Inflammatory macrophage treated with lipopolysaccharide for 1 hour (primary cell): ENCODE measurements around the gene SLC1A2.

Source experiments
- DNase-seq, 2 donors: peaks; one replicate each; pipeline ENCODE4 v3.0.0-alpha.2; 2020 to 2022

Gene SLC1A2

DNA sequence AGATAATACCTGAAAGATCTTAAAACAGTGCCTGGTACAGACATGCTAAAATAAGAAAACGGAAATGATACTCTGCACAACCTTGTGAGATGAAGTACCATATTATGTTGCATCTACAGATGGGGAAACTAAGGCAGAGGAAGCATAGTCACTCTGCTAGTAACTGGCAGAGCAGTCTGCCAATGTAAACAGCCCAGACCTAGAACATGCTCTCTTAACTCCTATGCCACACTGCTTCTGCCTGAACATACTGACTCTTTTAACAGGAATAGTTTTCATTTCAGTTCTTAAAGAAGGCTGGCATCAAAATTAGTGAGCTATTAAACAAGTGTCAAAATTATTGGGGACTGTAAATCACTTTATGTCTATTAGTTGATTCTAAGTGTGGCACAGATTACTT, 180.5 kb downstream of the SLC1A2 start:
- DNase-seq, result no peak

DNA sequence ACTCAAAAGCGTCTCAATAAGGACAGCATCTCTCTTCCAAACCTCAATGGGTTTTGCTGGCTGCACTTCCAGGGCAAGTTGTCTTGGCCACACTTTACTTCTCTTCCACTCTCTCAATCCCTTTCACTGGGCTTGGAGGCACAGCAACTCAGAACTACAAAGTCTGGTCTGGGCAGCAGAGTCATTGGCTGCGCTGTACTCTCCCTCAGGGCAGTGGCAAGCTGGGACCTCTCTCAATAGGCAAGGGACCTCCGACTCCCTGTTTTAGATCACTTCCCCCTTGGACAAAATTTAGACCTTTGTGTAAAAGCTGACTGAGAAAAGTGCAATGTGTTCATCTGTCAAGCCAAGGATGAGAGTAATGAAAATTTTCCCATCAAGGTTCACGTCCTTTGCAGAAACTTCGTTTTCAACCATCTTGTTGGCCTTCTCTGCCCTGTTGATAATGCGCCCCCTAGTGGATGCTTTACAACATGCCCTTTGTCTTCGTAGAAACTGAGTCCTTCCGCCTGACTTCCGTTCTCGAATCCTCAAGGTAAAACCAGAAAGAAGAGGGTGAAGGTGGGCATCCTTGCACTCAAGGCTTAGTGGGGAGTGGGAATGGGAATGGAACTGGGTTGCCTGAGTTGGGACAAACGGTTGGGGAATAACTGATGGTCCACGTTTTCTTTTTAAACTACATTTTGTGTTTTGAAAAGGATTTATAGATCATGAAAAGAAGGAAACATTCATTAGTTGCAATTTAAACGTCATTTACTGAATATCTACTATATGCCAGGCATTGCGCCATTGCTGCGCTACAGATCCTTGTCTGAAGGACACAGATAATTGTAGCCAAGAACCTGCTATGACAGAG, 181.3 kb downstream of the SLC1A2 start:
- DNase-seq, result peak; percentile 44 to 71

DNA sequence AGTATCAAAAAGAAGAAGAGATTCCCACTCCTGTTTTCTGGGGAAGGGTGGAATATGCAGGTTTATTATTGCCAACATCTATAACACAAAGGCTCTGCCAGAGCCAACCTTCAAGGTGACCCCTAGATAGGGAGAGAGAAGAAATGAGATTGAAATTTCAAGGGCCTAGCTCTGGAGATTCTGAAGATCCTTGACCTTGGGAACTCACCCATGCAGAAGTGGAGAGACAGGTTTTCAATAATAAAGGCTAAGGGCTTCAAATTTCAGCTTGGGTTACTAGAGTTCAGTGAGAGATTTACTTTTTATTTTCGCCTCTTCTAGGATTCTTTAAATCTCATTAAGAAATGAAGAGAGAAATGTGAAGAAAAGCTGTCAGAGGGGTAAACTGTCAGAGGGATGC, 182.0 kb downstream of the SLC1A2 start:
- DNase-seq, result peak; percentile 12 to 32

DNA sequence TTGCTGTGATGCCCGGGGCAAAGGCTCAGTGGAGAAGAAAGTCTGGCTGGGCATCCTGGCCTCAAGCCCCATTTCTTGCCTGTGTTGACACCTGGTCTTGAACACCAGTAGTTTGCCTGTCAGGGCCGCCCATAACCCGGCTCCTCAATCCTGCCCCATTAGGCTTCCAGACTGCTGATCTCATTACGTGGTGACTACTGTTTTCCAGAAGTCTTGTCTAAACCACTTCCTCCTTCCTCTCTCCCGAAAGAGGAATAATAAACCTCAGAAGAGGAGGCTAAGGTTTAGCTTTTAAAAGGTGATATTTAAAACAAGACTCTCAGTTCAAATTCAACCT, 182.7 kb downstream of the SLC1A2 start:
- peak; percentile 80 to 85 for DNase-seq

DNA sequence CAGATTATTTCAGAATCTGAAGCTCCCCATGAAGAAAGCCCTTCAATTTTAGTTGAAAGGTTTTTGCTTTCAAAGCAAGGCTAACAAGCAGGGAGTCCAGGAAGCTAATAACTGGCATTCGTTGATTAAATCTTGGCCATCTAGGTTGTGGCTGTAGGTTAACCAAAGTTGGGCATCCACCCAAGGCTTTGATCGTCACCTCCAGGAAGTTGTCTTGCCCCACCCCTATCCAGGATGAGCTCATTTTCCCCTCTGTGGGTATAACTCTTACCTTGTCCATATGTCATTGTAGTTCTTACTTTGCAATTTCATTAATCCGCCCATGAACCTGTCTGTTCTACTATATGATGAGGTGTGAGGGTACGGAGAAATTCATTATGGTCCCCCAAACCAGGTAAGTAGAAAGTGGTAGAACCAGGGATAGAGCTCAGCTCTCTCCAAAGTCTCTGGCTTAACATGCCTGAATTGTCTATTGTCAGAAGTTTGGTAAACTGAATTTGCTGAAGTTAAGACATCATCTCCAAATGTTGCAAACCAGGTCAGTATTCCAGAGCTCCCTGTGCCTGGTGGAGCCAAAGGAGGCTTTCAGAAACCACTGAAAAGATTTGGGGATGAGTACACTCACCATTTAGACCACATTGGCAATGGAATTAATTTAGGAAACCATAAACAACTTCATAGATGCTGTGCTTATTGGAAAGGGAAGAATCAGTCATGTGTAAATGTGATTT, 183.3 kb downstream of the SLC1A2 start:
- peak; percentile 53 to 60 for DNase-seq

DNA sequence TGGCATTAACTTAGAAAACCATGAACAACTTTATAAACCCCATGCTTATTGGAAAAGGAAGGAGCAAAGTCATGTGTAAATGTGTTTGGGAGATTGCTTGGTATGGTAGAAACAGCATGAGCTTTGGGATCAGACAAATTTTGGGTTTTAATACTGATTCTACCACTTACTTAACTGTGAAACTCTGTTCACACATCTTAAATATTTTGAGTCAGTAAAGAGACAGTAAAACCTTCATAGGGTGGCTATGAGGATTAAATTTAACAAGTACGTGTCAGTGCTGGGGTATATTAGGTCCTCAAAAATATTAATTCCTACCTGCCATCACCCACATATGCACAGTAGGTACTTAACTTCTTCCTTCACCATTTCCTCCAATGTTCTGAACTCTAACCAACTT, 183.9 kb downstream of the SLC1A2 start:
- no peak for DNase-seq

DNA sequence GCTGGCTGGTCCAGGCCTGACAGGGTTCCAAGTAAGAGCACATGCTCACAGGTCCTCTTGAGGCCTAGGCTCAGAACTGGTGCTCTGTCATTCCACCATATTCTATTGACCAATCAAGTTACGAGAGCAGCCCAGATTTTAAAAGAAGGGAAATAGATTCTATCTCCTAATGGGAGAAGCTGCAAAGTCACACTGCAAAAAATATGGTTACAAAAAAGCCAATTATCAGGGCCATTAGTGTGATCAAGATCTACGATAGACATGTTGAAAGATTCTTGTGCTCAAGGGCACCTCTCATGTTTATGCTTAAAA, 184.2 kb downstream of the SLC1A2 start:
- peak; percentile 46 to 52 for DNase-seq

DNA sequence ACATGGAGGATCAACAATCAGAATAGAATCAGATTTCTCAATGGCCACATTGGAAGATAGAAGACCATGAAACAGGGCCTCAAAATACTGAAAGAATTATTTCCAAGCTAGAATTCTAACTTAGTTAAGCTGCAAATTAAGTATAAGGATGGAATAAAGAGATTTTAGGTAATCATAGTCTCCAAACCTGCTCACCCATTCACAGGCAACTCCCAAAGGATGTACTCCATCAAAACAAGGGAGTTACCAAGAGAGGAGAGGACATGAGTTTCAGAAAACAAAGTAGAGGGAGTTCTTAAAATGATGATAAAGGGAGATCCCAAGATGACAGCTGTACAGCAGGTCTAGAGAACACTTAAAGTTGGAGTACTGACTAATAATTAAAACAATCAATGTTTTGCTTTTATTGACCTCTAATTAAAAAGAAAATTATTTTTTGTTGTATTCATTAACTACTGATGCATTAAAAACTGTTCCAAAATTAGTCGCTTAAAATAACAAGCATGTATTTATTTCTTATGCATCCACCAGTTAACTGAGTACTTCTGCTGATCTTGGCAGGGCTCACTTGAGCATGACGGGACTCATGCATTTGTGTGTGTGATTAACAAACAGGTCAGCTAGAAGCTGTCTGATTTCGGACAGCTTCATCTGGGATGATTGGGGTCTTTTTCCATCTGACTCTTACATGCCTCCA, 184.8 kb downstream of the SLC1A2 start:
- DNase-seq, result peak; percentile 55 to 62

DNA sequence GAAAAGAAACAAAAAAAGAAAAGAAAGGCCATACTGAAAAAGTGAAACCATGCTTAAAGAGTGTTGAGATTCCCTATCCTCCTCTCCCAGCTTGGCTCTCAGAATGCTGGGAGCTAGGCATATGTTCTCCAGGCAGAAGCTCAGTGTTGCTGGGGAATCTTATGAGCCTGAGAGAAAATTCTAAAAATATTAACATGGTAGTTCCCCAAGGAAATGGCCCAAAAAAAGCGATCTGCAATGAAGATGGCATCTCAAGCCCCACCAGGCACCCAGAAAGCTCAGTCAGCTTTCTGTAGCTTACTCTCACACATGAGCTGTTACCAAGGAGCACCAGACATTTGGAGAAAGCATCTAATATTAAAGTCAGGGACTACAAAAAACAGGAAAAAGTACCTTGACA, 185.8 kb downstream of the SLC1A2 start:
- peak in 1 of 2 donors; percentile 51 for DNase-seq

DNA sequence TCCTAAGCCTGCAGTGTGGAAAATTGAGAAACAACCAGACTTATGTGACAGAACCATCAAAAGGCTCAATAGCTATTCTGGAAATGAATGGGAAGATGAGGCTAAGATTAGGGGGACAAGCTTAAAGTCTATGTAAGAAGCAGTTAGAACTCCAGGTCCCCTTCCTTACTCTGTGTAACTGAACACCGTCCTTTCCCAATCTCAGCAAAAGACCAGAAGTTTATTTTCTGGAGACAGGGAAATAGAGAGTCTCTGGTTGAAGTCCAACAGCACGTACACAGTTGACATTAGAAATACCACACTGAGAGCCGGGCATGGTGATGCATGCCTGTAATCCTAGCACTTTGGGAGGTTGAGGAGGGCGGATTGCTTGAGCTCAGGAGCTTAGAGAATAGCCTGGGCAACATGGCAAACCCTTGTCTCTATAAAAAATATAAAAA, 186.4 kb downstream of the SLC1A2 start:
- peak; percentile 10 to 60 for DNase-seq

DNA sequence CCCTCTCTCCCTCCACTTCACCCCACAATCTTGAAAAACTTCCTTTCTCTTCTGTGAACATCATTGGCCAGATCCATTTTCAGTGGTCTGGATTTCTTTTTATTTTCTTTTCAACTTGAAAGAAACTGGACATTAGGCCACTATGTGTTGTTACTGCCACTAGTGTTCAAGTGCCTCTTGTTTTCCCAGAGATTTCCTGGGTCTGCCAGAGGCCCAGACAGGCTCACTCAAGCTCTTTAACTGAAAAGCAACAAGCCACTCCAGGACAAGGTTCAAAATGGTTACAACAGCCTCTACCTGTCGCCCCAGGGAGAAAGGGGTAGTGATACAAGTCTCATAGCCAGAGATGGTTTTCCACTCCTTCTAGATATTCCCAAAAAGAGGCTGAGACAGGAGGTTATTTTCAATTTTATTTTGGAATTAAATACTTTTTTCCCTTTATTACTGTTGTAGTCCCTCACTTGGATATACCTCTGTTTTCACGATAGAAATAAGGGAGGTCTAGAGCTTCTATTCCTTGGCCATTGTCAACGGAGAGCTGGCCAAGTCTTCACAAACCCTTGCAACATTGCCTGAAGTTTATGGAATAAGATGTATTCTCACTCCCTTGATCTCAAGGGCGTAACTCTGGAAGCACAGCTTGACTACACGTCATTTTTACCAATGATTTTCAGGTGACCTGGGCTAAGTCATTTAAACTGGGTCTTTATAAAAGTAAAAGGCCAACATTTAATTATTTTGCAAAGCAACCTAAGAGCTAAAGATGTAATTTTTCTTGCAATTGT, 188.1 kb downstream of the SLC1A2 start:
- peak in 1 of 2 donors; percentile 16 for DNase-seq

DNA sequence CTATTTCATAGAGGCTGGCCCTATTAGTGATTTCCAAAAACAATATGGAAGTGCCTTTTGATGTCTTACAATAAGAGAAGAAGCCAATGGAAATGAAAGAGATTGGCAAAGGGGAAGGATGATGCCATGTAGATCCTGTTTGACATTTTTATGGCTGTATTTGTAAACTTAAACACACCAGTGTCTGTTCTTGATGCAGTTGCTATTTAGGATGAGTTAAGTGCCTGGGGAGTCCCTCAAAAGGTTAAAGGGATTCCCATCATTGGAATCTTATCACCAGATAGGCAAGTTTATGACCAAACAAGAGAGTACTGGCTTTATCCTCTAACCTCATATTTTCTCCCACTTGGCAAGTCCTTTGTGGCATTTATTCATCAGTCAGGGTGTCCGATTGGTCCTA, 189.0 kb downstream of the SLC1A2 start:
- DNase-seq, result peak; percentile 8 to 47

DNA sequence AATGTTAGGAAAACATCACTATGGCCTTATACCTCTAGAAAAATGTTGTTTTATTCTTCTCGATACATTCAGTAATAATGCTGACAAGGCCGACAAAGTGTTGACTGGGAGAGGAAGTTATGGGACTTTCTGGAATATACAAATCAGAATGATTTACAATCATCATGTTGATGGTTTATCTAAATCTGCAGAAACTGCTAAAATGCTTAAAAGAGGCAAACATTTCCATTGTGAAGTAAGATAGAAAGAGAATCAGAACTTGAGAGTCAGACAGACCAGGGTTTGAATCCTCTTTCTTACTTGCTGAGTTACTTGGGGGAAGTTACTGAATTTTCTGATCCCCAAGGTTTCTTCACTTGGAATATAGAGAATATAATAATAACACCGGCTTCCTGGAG, 191.0 kb downstream of the SLC1A2 start:
- peak in 1 of 2 donors; percentile 43 for DNase-seq

DNA sequence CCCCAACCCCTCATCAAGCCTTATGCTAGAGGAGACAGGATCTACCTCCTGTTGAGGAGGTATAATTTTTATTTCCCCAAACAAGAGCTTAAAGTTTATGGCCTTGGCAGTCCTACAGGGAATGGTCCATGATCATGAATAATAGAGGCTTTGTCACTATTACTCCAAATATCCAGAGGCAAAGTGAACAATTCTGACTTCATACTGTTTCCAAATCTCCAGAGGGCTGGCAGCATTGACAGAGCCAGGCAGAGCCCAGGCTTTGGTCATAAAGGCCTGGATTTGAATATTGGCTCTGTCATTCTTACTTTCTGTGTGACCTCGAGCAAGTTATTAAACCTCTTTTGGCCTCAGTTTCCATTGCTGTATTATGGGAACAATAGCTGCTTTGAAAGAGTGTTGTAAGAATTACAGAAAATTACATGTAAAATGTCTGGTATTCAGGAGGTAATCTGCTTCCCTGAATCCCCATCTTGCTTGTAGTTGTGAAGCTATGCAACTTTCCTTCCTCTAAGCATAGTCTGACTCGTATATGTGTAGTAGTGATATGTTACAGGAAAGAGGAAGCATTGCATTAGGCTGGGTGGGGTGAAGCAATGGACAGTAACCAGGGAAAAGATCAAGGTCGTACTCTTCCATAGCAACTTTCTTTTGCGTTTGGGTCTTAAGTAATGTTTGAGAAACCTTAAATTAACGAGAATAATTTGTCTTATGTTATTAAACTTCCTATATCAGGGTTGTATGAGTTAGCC, 191.6 kb downstream of the SLC1A2 start:
- peak; percentile 88 to 92 for DNase-seq

DNA sequence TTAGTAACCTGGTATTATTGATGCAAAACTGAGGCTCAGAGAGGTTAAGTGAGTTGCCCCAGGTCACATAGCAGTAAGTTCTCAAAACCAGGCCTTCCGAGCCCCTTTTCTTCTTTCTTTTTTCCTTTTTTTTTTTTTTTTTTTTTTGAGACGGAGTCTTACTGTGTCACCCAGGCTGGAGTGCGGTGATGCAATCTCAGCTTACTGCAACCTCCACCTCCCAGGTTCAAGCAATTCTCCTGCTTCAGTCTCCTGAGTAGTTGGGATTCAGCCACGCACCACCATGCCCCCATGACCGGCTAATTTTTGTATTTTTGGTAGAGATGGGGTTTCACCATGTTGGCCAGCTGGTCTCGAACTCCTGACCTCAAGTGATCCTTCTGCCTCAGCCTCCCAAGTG, 192.6 kb downstream of the SLC1A2 start:
- DNase-seq, result peak in 1 of 2 donors; percentile 22

DNA sequence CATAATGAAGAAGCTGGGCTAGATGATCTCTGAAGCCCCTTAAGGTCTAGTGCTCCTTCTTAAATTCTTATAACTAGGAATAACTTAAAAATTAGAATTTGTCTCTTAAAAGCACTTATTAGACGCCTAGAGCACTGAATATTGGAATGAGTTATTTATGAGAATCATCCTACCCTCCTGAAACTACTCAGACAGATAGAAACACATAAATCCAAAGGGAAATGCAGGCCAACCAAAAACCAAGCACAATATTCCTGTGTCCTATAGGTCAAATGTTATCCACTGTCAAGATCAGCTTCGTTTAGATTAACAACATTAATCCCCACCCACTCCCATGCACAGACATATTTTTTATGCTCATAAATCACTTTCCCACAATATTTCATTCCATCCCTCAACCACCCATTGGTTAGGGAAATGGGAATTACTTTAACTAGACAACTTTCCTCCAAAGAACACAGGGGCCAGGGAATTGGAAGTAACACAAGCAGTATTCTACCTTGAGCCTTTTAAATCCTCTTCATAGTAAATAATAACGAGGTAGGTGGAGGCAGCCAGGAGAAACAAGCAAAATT, 193.3 kb downstream of the SLC1A2 start:
- peak; percentile 9 to 59 for DNase-seq

DNA sequence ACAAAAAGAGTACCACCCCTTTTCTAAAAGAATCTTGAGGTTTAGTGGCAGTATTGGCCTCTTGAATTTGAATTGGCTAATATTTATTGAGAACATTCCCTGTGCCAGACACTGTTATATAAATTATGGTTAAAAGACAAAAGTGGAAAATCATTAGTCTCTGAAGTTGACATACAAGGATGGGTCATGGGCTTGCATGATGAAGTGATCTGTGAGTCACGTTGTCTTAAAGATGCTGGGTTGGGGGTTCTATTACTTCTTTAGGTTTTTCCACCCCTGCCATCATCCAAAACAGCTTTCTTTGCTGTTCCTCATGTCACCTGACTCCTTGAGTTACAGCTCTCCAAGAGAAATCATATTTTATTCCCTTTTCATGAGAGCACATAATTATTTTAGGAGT, 195.4 kb downstream of the SLC1A2 start:
- DNase-seq, result peak in 1 of 2 donors; percentile 35

DNA sequence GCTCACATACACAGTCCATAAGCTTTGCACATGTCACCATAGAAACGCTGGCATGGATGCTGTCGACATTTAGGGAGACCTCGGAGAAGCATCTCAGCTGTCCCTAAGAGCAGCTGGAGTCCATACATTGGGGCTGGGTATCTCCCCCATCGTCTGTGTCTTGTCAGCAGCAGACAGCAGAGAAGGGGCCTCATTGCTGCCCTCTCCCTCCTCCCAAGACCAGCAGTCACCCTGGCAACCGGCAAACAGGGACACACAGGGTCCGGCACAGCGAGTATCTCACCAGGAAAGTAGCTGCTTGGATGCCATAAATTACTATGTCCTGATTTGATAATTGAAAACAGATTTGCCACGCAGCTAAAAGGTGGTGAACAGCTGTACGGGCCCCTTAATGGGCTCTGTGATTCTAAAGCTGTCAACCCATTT, 196.0 kb downstream of the SLC1A2 start:
- DNase-seq, result no peak

DNA sequence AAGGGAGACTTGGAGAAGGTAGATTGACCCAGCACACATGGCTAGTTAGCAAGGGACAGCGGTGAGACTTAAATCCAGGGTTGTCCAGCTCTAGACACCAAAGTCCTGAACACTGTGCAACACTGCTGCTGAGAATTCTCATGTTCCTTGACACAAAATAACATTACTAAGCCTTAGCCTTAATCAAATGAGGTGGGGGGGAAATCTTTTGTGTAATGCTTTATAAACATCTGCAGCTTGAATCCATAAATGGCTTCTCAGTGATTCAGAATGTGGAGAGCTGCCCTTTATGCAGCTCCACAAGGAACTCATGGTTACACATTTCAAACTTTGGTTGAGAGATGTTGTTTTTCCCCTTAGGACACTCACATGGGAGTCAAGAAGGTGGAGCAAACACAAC, 200.4 kb downstream of the SLC1A2 start:
- no peak for DNase-seq

DNA sequence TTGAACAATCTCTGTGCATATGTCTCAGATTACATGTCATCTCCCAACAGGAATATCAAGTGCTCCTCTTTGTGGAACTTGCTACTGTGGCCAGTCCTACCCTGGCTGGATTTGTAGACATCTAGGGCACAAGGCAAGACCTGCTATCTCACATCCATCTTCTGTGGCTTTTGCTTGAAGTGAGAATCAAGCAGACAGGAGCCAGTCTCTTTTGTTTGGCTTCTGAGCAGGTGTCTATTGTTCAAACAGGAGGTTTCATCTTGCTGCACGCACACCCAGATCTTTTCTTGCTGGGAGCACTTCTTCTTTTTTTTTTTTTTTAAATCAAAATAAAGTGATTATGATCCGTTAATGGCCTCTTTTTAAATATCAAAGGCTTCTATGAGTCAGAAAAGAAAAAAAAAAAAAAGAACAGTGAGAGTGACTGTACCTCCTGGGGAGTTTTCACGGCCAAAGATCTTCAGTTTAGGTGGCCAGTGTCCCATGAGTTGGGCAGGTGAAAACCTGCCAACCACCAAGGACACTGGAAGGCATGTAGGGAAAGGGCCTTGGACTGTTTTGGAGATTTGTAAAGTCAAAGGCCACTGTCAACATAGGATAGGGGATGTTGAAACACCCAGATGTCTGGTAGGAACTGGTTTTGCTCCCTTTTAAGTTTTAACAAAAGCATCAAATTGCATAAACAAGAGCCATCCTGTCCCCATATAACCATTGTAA, 202.2 kb downstream of the SLC1A2 start:
- DNase-seq, result no peak

DNA sequence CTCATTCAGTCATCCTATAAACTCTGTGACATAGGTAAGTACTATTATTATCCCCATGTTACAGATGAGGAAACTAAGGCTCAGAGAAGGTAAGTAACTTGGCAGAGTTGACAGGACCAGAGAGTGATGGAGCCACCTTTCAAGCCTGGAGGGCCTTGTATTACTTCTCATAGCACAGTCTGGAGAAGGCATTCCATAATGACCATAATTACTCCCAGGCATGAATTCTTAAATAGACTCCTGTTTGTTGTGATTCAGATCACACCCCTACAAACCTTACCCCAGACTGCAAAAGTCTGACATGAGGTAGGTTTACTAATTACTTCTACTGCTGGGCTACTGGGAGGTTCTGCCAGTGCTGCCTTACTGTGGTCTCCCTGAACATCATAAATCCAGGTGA, 203.4 kb downstream of the SLC1A2 start:
- no peak for DNase-seq
